ENCODE results near the gene FBLN7.

FBLN7 gene

GRCh38 chr2:112153501-112153900, 15.3 kb downstream of the FBLN7 start:
- no peaks in the 10 kb centered on the region for H4K20me1 ChIP-seq
- H3K9ac ChIP-seq, result no peak overlapping the region
- peaks cover 0 to 7% (median 0%) of the 10 kb centered on the region in 11 experiments; a peak in 1 of 22 replicates for H3K9me3 ChIP-seq (replicated peaks in 1 of 11)
- no peaks in the 10 kb centered on the region for H3K36me3 ChIP-seq
- no peak overlapping the region for H3K4me3 ChIP-seq
- H3K4me2 ChIP-seq, result peak overlapping the region in 6 of 11 experiments; percentile 86 to 94 (median 88); a peak in 10 of 22 replicates
- H3K4me1 ChIP-seq, result peaks cover 43 to 92% (median 78%) of the 10 kb centered on the region in 10 experiments
- peak overlapping the region in 3 of 11 experiments; percentile 19 to 89 (median 85); a peak in 4 of 22 replicates for H3K27ac ChIP-seq
- no peak for TF ChIP-seq Cebpa-rat (IDR thresholded peaks at IDR 0.05)
- H3K27me3 ChIP-seq, result no peaks in the 10 kb centered on the region

- peaks cover 51 to 92% (median 78%) of the 10 kb centered on the region in 10 experiments for H3K4me1 ChIP-seq
Observed at GRCh38 chr2:112154246-112155117, 16.3 kb downstream of the FBLN7 start.

GRCh38 chr2:112155331-112156151, 17.4 kb downstream of the FBLN7 start:
- Histone ChIP-seq H3K9me3 (replicated peaks in 1 of 11) (peaks cover 0 to 7% (median 0%) of the 10 kb centered on the region in 11 experiments; a peak in 1 of 22 replicates), H3K4me1 (peaks cover 50 to 87% (median 76%) of the 10 kb centered on the region in 10 experiments), H3K4me3 (peak overlapping the region in 9 of 10 experiments; percentile 15 to 50 (median 25); a peak in 11 of 20 replicates), H3K27ac (peak overlapping the region in 10 of 11 experiments; percentile 16 to 89 (median 78); a peak in 21 of 22 replicates), H3K36me3 (no peaks in the 10 kb centered on the region), H3K9ac (peak overlapping the region in 9 of 11 experiments; percentile 47 to 78 (median 64); a peak in 18 of 22 replicates), H3K4me2 (peak overlapping the region; percentile 71 to 95 (median 87)), H3K27me3 (peaks cover 0 to 6% (median 0%) of the 10 kb centered on the region in 11 experiments; a peak in 3 of 22 replicates), H4K20me1 (no peaks in the 10 kb centered on the region)
- TF ChIP-seq Cebpa-rat (IDR thresholded peaks at IDR 0.05), result no peak

More at GRCh38 chr2:112154246-112155117, 16.3 kb downstream of the FBLN7 start:
- Histone ChIP-seq H3K36me3 (no peaks in the 10 kb centered on the region), H3K4me3 (0 out of 20 replicates have a peak overlapping the region, but pooled peaks of 2 of the 10 experiments have one; percentile 16 to 33), H3K27ac (peak overlapping the region in 9 of 11 experiments; percentile 66 to 89 (median 78); a peak in 16 of 22 replicates), H3K27me3 (peaks cover 0 to 4% (median 0%) of the 10 kb centered on the region in 11 experiments; a peak in 1 of 22 replicates), H3K9ac (peak overlapping the region in 6 of 11 experiments; percentile 61 to 78 (median 72); a peak in 10 of 22 replicates), H3K9me3 (replicated peaks in 1 of 11) (peaks cover 0 to 7% (median 0%) of the 10 kb centered on the region in 11 experiments; a peak in 1 of 22 replicates), H3K4me2 (peak overlapping the region in 9 of 11 experiments; percentile 84 to 94 (median 87); a peak in 18 of 22 replicates), H4K20me1 (no peaks in the 10 kb centered on the region)
- no peak for TF ChIP-seq Cebpa-rat (IDR thresholded peaks at IDR 0.05)

GRCh38 chr2:112156152-112156986, 18.2 kb downstream of the FBLN7 start:
- H3K36me3 ChIP-seq, result no peaks in the 10 kb centered on the region
- H3K27ac ChIP-seq, result peak overlapping the region in 10 of 11 experiments; percentile 16 to 89 (median 78); a peak in 21 of 22 replicates
- peaks cover 55 to 87% (median 79%) of the 10 kb centered on the region in 10 experiments for H3K4me1 ChIP-seq
- TF ChIP-seq Cebpa-rat (IDR thresholded peaks at IDR 0.05), result no peak
- H3K9ac ChIP-seq, result peak overlapping the region in 9 of 11 experiments; percentile 47 to 78 (median 64); a peak in 18 of 22 replicates
- peak overlapping the region; percentile 71 to 95 (median 87) for H3K4me2 ChIP-seq
- H4K20me1 ChIP-seq, result no peaks in the 10 kb centered on the region
- H3K9me3 ChIP-seq (replicated peaks in 1 of 11), result peaks cover 0 to 7% (median 0%) of the 10 kb centered on the region in 11 experiments; a peak in 1 of 22 replicates
- peaks cover 0 to 14% (median 0%) of the 10 kb centered on the region in 11 experiments; a peak in 4 of 22 replicates for H3K27me3 ChIP-seq
- peak overlapping the region in 9 of 10 experiments; percentile 15 to 50 (median 25); a peak in 10 of 20 replicates for H3K4me3 ChIP-seq

- Histone ChIP-seq H3K9me3 (replicated peaks in 1 of 11) (peaks cover 0 to 7% (median 0%) of the 10 kb centered on the region in 11 experiments; a peak in 1 of 22 replicates), H4K20me1 (no peaks in the 10 kb centered on the region), H3K4me3 (no peak overlapping the region), H3K4me1 (peaks cover 55 to 93% (median 87%) of the 10 kb centered on the region in 10 experiments), H3K4me2 (peak overlapping the region; percentile 71 to 95 (median 87)), H3K27ac (peak overlapping the region in 7 of 11 experiments; percentile 20 to 89 (median 78); a peak in 13 of 22 replicates), H3K9ac (peak overlapping the region in 2 of 11 experiments; percentile 70 to 78; a peak in 2 of 22 replicates), H3K36me3 (no peaks in the 10 kb centered on the region), H3K27me3 (peaks cover 0 to 14% (median 0%) of the 10 kb centered on the region in 11 experiments; a peak in 4 of 22 replicates)
- peak in 5 of 11 experiments; percentile 15 to 60 (median 46); a peak in 3 of 22 replicates for TF ChIP-seq Cebpa-rat (IDR thresholded peaks at IDR 0.05)
Observed at GRCh38 chr2:112157472-112157871, 19.3 kb downstream of the FBLN7 start.

- H3K27ac ChIP-seq, result peak overlapping the region in 10 of 11 experiments; percentile 1 to 89 (median 69); a peak in 18 of 22 replicates
- no peaks in the 10 kb centered on the region for H3K36me3 ChIP-seq
- peaks cover 55 to 98% (median 95%) of the 10 kb centered on the region in 10 experiments for H3K4me1 ChIP-seq
- H4K20me1 ChIP-seq, result no peaks in the 10 kb centered on the region
- no peak for TF ChIP-seq Cebpa-rat (IDR thresholded peaks at IDR 0.05)
- no peaks in the 10 kb centered on the region for H3K9me3 ChIP-seq (replicated peaks in 1 of 11)
- H3K27me3 ChIP-seq, result peaks cover 0 to 14% (median 0%) of the 10 kb centered on the region in 11 experiments; a peak in 4 of 22 replicates
- peak overlapping the region; percentile 84 to 98 (median 88) for H3K4me2 ChIP-seq
- H3K9ac ChIP-seq, result peak overlapping the region in 9 of 11 experiments; percentile 39 to 71 (median 52); a peak in 16 of 22 replicates
- peak overlapping the region in 6 of 10 experiments; percentile 26 to 52 (median 44); a peak in 9 of 20 replicates for H3K4me3 ChIP-seq
Observed at GRCh38 chr2:112159454-112159921, 21.3 kb downstream of the FBLN7 start.
